Neural progenitor cell (in vitro differentiated cells): ENCODE measurements around the gene GALNT17. TPM values are rescaled to one million over a fixed set of nuclear protein-coding genes. Genes with fewer than 3 reads are reported as not detected.

Experiments used
- DNase-seq: peaks from one replicate; pipeline ENCODE4 v3.0.0-alpha.2; 2016; ENCODE audit warnings: low spot score
- H2AFZ ChIP-seq: fragments of 200-600 bp; sonication (generic); replicated peaks from 2 replicates; pipeline ENCODE4 v1.6.1; 2016; ENCODE audit warnings: antibody characterized with exemption
- H3F3A ChIP-seq: fragments of 200-600 bp; sonication (generic); 2 replicates; pipeline ENCODE4 v1.6.1; 2016; ENCODE audit warnings: antibody characterized with exemption, low read depth
- H3K27ac ChIP-seq: fragments of 200-600 bp; sonication (generic); 2 replicates; pipeline ENCODE4 v1.5.1; 2016; ENCODE audit warnings: mild to moderate bottlenecking
- H3K27me3 ChIP-seq: fragments of 200-600 bp; sonication (generic); 2 replicates; pipeline ENCODE4 v1.6.1; 2016; ENCODE audit warnings: mild to moderate bottlenecking, moderate library complexity
- H3K36me3 ChIP-seq: fragments of 200-600 bp; sonication (generic); 2 replicates; pipeline ENCODE4 v1.5.1; 2016
- H3K4me1 ChIP-seq: fragments of 200-600 bp; sonication (generic); 2 replicates; pipeline ENCODE4 v1.6.1; 2016; ENCODE audit warnings: mixed run types
- H3K4me2 ChIP-seq: fragments of 200-600 bp; sonication (generic); 2 replicates; pipeline ENCODE4 v1.6.1; 2016
- H3K4me3 ChIP-seq: fragments of 200-600 bp; sonication (generic); 2 replicates; pipeline ENCODE4 v1.5.1; 2016
- H3K79me2 ChIP-seq: fragments of 200-600 bp; sonication (generic); 2 replicates; pipeline ENCODE4 v1.6.1; 2016; ENCODE audit warnings: low read depth
- H3K9ac ChIP-seq: fragments of 200-600 bp; sonication (generic); 2 replicates; pipeline ENCODE4 v1.6.1; 2016
- H3K9me3 ChIP-seq: fragments of 200-600 bp; sonication (generic); 2 replicates; pipeline ENCODE4 v1.5.1; 2016; ENCODE audit warnings: low read depth
- H4K20me1 ChIP-seq: fragments of 200-600 bp; sonication (generic); 2 replicates; pipeline ENCODE4 v1.6.1; 2016; ENCODE audit warnings: low read depth
- H3K27ac Mint-ChIP-seq: 3 replicates; pipeline ENCODE4 v1.8.0; 2021; ENCODE audit warnings: mixed read lengths
- H3K27me3 Mint-ChIP-seq: 2 replicates; pipeline ENCODE4 v1.8.0; 2022; ENCODE audit warnings: low read depth, mild to moderate bottlenecking, inconsistent platforms, moderate library complexity, mixed read lengths; ENCODE audit not compliant: insufficient read depth
- H3K36me3 Mint-ChIP-seq: 3 replicates; pipeline ENCODE4 v1.8.0; 2021; ENCODE audit warnings: mixed read lengths
- H3K4me1 Mint-ChIP-seq: 3 replicates; pipeline ENCODE4 v1.8.0; 2021; ENCODE audit warnings: mixed read lengths
- H3K4me3 Mint-ChIP-seq: 3 replicates; pipeline ENCODE4 v1.8.0; 2021; ENCODE audit warnings: mild to moderate bottlenecking, moderate library complexity, mixed read lengths
- H3K9me3 Mint-ChIP-seq: 3 replicates; pipeline ENCODE4 v1.8.0; 2020; ENCODE audit warnings: mixed read lengths
- CTCF ChIP-seq: fragments of 200-600 bp; sonication (generic); IDR thresholded peaks from 2 replicates; pipeline ENCODE4 v1.5.1; 2017; ENCODE audit warnings: antibody characterized with exemption, mild to moderate bottlenecking
- EZH2 ChIP-seq: fragments of 200-600 bp; sonication (generic); IDR thresholded peaks from 2 replicates; pipeline ENCODE4 v1.6.1; 2017; ENCODE audit warnings: antibody characterized with exemption, mild to moderate bottlenecking, moderate library complexity
- EZH2phosphoT487 ChIP-seq: fragments of 200-600 bp; sonication (generic); IDR thresholded peaks from 2 replicates; pipeline ENCODE4 v1.6.1; 2017; ENCODE audit warnings: antibody characterized with exemption
- total RNA-seq: library from RNA; depleted of rRNA; stranded (reverse); fragments of >200 nt; gene quantifications from 2 replicates; pipeline ENCODE4 v1.2.3, GENCODE V29; 2015; ENCODE audit warnings: low replicate concordance

GALNT17 gene
- total RNA-seq, 1 donor from 2014 or later: 17.1 TPM

GRCh38 chr7:71193099-71193810, 61.3 kb downstream of the GALNT17 start:
- Histone ChIP-seq H3F3A (no peaks in the 10 kb centered on the region), H3K27ac (no peak overlapping the region), H3K9ac (no peak overlapping the region), H3K36me3 (no peaks in the 10 kb centered on the region), H3K4me2 (no peak overlapping the region), H3K79me2 (peaks cover 80% of the 10 kb centered on the region), H3K9me3 (peaks cover 5% of the 10 kb centered on the region), H3K4me3 (no peak overlapping the region), H2AFZ (no peak overlapping the region), H3K4me1 (no peaks in the 10 kb centered on the region), H3K27me3 (no peaks in the 10 kb centered on the region), H4K20me1 (no peaks in the 10 kb centered on the region)
- peaks cover 11% of the 10 kb centered on the region for H3K36me3 Mint-ChIP-seq
- DNase-seq: no peak
- TF ChIP-seq EZH2 (no peak), EZH2phosphoT487 (no peak), CTCF (no peak)
- H3K9me3 Mint-ChIP-seq: peaks cover 13% of the 10 kb centered on the region
- H3K4me1 Mint-ChIP-seq: no peaks in the 10 kb centered on the region
- H3K4me3 Mint-ChIP-seq: no peak overlapping the region
- H3K27ac Mint-ChIP-seq: no peak overlapping the region
- peaks cover 6% of the 10 kb centered on the region for H3K27me3 Mint-ChIP-seq

GRCh38 chr7:71198391-71198790, 66.4 kb downstream of the GALNT17 start:
- no peak overlapping the region for H3K4me2 ChIP-seq
- no peaks in the 10 kb centered on the region for H4K20me1 ChIP-seq
- H3K4me3 ChIP-seq: no peak overlapping the region
- H3K36me3 ChIP-seq: no peaks in the 10 kb centered on the region
- no peak overlapping the region for H2AFZ ChIP-seq
- no peaks in the 10 kb centered on the region for H3K4me1 ChIP-seq
- Mint-ChIP-seq H3K4me1 (no peaks in the 10 kb centered on the region), H3K4me3 (no peak overlapping the region), H3K27ac (no peak overlapping the region), H3K9me3 (peaks cover 7% of the 10 kb centered on the region), H3K36me3 (peaks cover 4% of the 10 kb centered on the region), H3K27me3 (no peaks in the 10 kb centered on the region)
- DNase-seq: no peak
- H3F3A ChIP-seq: no peaks in the 10 kb centered on the region
- H3K9ac ChIP-seq: no peak overlapping the region
- no peaks in the 10 kb centered on the region for H3K9me3 ChIP-seq
- H3K27ac ChIP-seq: no peak overlapping the region
- H3K79me2 ChIP-seq: peaks cover 81% of the 10 kb centered on the region
- TF ChIP-seq CTCF (no peak), EZH2phosphoT487 (no peak), EZH2 (no peak)
- no peaks in the 10 kb centered on the region for H3K27me3 ChIP-seq

GRCh38 chr7:71198887-71199286, 66.9 kb downstream of the GALNT17 start:
- no peaks in the 10 kb centered on the region for H3K4me1 ChIP-seq
- no peaks in the 10 kb centered on the region for H3K9me3 ChIP-seq
- no peak overlapping the region for H3K4me2 ChIP-seq
- H3K4me1 Mint-ChIP-seq: no peaks in the 10 kb centered on the region
- no peak for DNase-seq
- H3K79me2 ChIP-seq: peaks cover 81% of the 10 kb centered on the region
- no peak overlapping the region for H3K27ac ChIP-seq
- H3K4me3 ChIP-seq: no peak overlapping the region
- no peaks in the 10 kb centered on the region for H3F3A ChIP-seq
- no peak overlapping the region for H2AFZ ChIP-seq
- H3K36me3 Mint-ChIP-seq: peaks cover 6% of the 10 kb centered on the region
- TF ChIP-seq EZH2 (no peak), CTCF (no peak), EZH2phosphoT487 (no peak)
- peaks cover 9% of the 10 kb centered on the region for H3K9me3 Mint-ChIP-seq
- H3K4me3 Mint-ChIP-seq: no peak overlapping the region
- no peaks in the 10 kb centered on the region for H4K20me1 ChIP-seq
- no peaks in the 10 kb centered on the region for H3K27me3 Mint-ChIP-seq
- no peak overlapping the region for H3K9ac ChIP-seq
- H3K27me3 ChIP-seq: no peaks in the 10 kb centered on the region
- no peaks in the 10 kb centered on the region for H3K36me3 ChIP-seq
- no peak overlapping the region for H3K27ac Mint-ChIP-seq
